ENCODE results near the gene SPG21.

SPG21 gene

DNA sequence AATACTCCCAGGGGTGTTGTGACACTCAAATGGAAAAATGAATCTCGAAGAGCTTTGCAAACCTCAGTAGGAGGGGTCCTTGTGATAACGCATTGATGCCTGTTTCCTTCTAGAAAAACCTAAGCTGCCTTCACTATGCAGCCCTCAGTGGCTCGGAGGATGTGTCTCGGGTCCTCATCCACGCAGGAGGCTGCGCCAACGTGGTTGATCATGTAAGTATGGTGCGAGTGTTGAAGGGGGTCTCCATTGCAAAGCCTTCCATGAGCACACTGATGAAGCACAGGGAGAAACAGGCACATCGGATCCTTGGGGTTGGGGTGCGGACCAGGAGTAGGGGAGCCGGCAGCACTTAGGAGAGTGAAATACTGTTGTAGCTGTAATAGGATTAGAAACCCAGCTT, 55.7 kb downstream of the SPG21 start:
- H2AFZ ChIP-seq (ENCODE audit: low read length) = no peak overlapping the region
- H3K4me3 ChIP-seq (ENCODE audit: low read depth, low read length, poor library complexity, severe bottlenecking) = no peak overlapping the region
- TF ChIP-seq CTCF (IDR thresholded peaks at IDR 0.05; ENCODE audit: low read length) (no peak), EZH2 (IDR thresholded peaks at IDR 0.05; ENCODE audit: borderline replicate concordance, low read length) (no peak)
- H3K27ac ChIP-seq (ENCODE audit: low read depth, low read length, poor library complexity, severe bottlenecking) = no peak overlapping the region
- no peaks in the 10 kb centered on the region for H3K4me1 ChIP-seq (ENCODE audit: insufficient read depth, low read length, severe bottlenecking)
- H3K9ac ChIP-seq (ENCODE audit: low read length) = no peak overlapping the region
- no peaks in the 10 kb centered on the region for H3K79me2 ChIP-seq (ENCODE audit: insufficient read depth, low read length)
- no peaks in the 10 kb centered on the region for H3F3A ChIP-seq (ENCODE audit: insufficient read depth, low read length)
- no peaks in the 10 kb centered on the region; the same call in 1 of the 2 replicates for H3K36me3 ChIP-seq (ENCODE audit: insufficient read depth, low read length)
- no peaks in the 10 kb centered on the region for H4K20me1 ChIP-seq (ENCODE audit: insufficient read depth, low read length)
- no peaks in the 10 kb centered on the region for H3K9me2 ChIP-seq (ENCODE audit: low read depth, low read length)
- H3K4me2 ChIP-seq (ENCODE audit: low read length) = no peak overlapping the region
- no peaks in the 10 kb centered on the region for H3K9me3 ChIP-seq (ENCODE audit: low read length)
- no peaks in the 10 kb centered on the region for H3K27me3 ChIP-seq (ENCODE audit: insufficient read depth, low read length)

DNA sequence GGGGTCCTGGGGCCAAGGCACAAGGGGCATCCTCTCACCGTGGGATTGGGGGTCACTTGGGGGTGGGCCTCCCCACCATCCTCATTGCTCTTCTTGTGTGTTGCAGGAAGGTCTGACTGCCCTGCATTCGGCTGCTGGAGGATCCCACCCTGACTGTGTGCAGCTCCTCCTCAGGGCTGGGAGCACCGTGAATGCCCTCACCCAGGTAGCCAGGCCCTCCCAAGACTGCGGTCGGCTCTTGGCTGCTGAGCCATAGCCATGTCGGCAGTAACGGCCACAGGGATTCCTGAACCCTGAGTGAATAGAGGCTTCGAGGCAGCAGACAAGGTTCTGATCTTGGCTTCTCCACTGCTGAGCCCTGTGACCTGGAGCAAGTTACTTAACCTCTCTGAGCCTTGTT, 58.3 kb downstream of the SPG21 start:
- Histone ChIP-seq H3K9ac (ENCODE audit: low read length) (no peak overlapping the region), H3K79me2 (ENCODE audit: insufficient read depth, low read length) (no peaks in the 10 kb centered on the region), H3F3A (ENCODE audit: insufficient read depth, low read length) (no peaks in the 10 kb centered on the region), H3K4me3 (ENCODE audit: low read depth, low read length, poor library complexity, severe bottlenecking) (no peak overlapping the region), H3K36me3 (ENCODE audit: insufficient read depth, low read length) (no peaks in the 10 kb centered on the region; the same call in 1 of the 2 replicates), H3K27me3 (ENCODE audit: insufficient read depth, low read length) (no peaks in the 10 kb centered on the region), H3K4me2 (ENCODE audit: low read length) (no peak overlapping the region), H3K4me1 (ENCODE audit: insufficient read depth, low read length, severe bottlenecking) (no peaks in the 10 kb centered on the region), H2AFZ (ENCODE audit: low read length) (no peak overlapping the region), H3K9me2 (ENCODE audit: low read depth, low read length) (no peaks in the 10 kb centered on the region), H3K27ac (ENCODE audit: low read depth, low read length, poor library complexity, severe bottlenecking) (no peak overlapping the region), H3K9me3 (ENCODE audit: low read length) (no peaks in the 10 kb centered on the region), H4K20me1 (ENCODE audit: insufficient read depth, low read length) (no peaks in the 10 kb centered on the region)
- TF ChIP-seq CTCF (IDR thresholded peaks at IDR 0.05; ENCODE audit: low read length) (no peak), EZH2 (IDR thresholded peaks at IDR 0.05; ENCODE audit: borderline replicate concordance, low read length) (no peak)

GRCh38 chr15:64930778-64931371, 58.8 kb downstream of the SPG21 start:
- Histone ChIP-seq H3K9me2 (ENCODE audit: low read depth, low read length) (no peaks in the 10 kb centered on the region), H3K4me2 (ENCODE audit: low read length) (no peak overlapping the region)

More at GRCh38 chr15:64930778-64931371, 58.8 kb downstream of the SPG21 start:
- no peaks in the 10 kb centered on the region for H4K20me1 ChIP-seq (ENCODE audit: insufficient read depth, low read length)
- H3K4me3 ChIP-seq (ENCODE audit: low read depth, low read length, poor library complexity, severe bottlenecking) = no peak overlapping the region
- no peak for TF ChIP-seq CTCF (IDR thresholded peaks at IDR 0.05; ENCODE audit: low read length)
- TF ChIP-seq EZH2 (IDR thresholded peaks at IDR 0.05; ENCODE audit: borderline replicate concordance, low read length) = no peak
- H3K36me3 ChIP-seq (ENCODE audit: insufficient read depth, low read length) = no peaks in the 10 kb centered on the region; the same call in 1 of the 2 replicates
- no peak overlapping the region for H2AFZ ChIP-seq (ENCODE audit: low read length)
- no peak overlapping the region for H3K27ac ChIP-seq (ENCODE audit: low read depth, low read length, poor library complexity, severe bottlenecking)
- H3K79me2 ChIP-seq (ENCODE audit: insufficient read depth, low read length) = no peaks in the 10 kb centered on the region
- H3K9me3 ChIP-seq (ENCODE audit: low read length) = no peaks in the 10 kb centered on the region
- no peaks in the 10 kb centered on the region for H3K4me1 ChIP-seq (ENCODE audit: insufficient read depth, low read length, severe bottlenecking)
- no peak overlapping the region for H3K9ac ChIP-seq (ENCODE audit: low read length)
- H3K27me3 ChIP-seq (ENCODE audit: insufficient read depth, low read length) = peaks cover 3% of the 10 kb centered on the region; the same call in 1 of the 2 replicates
- H3F3A ChIP-seq (ENCODE audit: insufficient read depth, low read length) = no peaks in the 10 kb centered on the region
